Effector CD4-positive, alpha-beta T cell (primary cell): ENCODE data around the gene ONECUT2.
"Not testable (repeated sequence)": the region's sequence is repeated elsewhere in the genome, so short reads cannot be mapped to it uniquely, and the experiment has no call there.

Experiments used
- DNase-seq: peaks from one replicate; pipeline ENCODE4 v3.0.0-alpha.2; 2020

Gene ONECUT2

DNA sequence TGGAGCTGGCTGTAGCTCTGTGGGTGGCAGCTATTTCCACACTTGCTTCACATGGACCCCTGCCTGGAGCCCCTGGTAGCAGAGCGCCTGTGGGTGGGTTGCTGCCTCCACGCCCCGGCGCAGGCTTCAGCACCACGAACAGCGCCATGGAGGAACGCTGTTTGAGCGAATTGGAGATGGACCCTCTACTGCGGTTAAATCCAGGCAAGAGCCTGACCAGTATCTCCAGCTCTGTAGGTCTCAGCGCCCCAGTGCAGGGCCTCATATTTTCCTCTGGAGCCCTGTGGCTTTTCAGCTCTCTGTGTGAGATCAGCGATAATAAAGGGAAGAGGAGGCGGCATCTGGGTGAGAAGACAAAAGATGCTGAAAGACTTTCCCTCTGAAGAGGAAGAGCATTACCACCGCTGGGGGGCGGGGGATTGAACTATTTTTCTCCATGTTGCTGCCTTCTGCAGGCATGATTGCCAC, 12.0 kb downstream of the ONECUT2 start:
- no peak for DNase-seq

- no peak for DNase-seq
Measured at GRCh38 chr18:57455576-57456129, 20.5 kb downstream of the ONECUT2 start.

GRCh38 chr18:57461652-57462269, 26.6 kb downstream of the ONECUT2 start:
- no peak for DNase-seq

DNA sequence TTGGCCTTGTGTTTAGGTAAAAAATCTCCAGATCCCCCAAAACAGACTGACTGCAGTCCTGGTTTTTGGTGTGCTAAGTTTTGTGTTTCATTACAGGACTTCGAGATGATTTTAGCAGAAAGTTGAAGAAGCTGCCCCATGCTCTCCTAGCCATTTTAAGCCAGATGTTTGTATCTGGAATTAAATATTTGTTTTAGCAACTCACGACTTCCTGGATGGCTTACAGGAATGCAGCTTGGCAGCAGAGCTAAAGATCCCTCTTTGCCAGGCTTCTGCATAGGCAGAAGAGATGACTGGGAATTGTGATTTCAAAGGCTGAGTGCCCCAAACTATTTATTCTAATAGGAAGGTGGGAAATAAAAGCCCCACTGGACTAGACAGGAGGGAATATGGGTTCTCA, 31.1 kb downstream of the ONECUT2 start:
- DNase-seq = no peak

GRCh38 chr18:57466745-57467409, 31.7 kb downstream of the ONECUT2 start:
- no peak for DNase-seq

- DNase-seq = no peak
Measured at GRCh38 chr18:57469884-57470283, 34.7 kb downstream of the ONECUT2 start.

DNA sequence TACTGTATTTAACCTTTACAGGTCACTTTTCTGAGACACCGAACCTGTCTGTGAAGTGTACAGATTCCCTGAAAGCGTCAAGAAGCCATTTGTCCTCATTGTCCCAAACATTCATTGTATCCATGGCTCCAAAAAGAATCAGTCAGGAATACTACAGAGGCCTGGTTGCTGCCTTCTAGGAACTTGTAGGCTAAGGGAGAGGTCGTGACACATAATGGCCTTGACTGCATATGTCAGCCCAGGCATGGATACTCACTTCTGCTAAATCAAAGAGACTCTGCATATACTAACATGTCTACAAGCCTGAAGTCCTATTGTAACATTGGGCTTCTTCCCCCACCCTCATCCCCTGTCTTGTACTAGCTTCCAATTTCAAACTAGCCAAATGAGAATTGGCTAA, 40.2 kb downstream of the ONECUT2 start:
- no peak for DNase-seq

DNA sequence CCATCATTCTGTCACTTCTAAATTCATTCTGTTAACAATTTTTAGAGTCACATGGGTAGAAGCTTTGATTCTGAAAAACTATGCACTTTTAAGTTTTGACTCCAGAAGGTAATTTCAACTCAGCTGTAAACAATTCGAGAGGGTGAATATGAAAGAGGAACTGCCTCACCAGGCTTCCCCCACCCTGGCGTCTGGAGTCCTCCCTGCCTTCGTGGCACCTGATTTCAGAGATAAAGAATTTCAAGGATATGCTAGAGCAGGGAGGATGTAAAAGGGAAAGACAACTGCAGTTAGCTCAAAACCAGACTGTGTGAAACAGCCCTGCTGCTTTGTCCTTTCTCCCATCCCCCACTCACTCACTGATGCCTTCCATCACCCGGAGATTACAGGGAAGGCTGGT, 40.7 kb downstream of the ONECUT2 start:
- DNase-seq = no peak

- no peak for DNase-seq
Measured at GRCh38 chr18:57480733-57481132, 45.6 kb downstream of the ONECUT2 start.

- DNase-seq = no peak
Measured at GRCh38 chr18:57497372-57498294, 62.5 kb downstream of the ONECUT2 start.

GRCh38 chr18:57498682-57499256, 63.6 kb downstream of the ONECUT2 start:
- no peak for DNase-seq

DNA sequence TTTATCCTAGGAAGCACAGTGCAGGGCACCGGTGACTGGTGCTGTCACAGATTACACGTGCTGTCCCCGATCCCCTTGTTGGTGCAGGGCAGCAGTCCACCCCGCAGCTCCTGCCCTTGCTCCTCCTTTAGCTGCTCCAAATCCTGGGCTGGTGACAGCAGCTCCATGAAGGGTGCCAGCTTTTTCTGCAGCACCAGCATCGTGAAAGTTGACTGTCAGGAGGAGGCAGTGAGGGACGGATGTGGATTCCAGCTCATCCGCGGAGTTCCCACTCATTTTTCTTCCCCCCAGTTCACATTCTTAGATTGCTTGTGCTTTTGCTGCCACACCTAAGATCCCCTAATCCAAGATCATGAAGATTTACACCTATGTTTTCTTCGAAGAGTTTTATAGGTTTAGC, 67.5 kb downstream of the ONECUT2 start:
- DNase-seq = no peak

- no peak for DNase-seq
Measured at GRCh38 chr18:57505231-57505630, 70.1 kb downstream of the ONECUT2 start.

- no peak for DNase-seq
Measured at GRCh38 chr18:57516056-57516455, 80.9 kb downstream of the ONECUT2 start.

DNA sequence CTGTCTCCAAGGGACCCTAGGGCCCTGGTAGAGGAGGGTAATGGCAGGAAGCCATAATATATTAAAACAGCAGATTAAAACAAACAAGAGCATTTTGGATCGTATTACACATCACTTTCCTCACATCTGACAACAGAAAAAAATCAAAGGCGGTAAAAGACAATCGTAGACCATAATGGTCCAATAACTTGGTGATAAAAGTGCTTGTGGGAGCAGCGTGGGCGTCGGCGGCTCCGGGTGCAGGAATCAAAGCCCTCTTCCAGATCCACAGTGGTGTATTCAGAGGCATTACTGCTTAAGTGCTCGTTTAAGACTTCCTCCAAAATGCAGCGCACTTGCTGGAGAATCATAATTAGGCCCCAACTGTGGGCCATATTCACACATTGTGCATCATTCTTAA, 83.4 kb downstream of the ONECUT2 start:
- DNase-seq = no peak

DNA sequence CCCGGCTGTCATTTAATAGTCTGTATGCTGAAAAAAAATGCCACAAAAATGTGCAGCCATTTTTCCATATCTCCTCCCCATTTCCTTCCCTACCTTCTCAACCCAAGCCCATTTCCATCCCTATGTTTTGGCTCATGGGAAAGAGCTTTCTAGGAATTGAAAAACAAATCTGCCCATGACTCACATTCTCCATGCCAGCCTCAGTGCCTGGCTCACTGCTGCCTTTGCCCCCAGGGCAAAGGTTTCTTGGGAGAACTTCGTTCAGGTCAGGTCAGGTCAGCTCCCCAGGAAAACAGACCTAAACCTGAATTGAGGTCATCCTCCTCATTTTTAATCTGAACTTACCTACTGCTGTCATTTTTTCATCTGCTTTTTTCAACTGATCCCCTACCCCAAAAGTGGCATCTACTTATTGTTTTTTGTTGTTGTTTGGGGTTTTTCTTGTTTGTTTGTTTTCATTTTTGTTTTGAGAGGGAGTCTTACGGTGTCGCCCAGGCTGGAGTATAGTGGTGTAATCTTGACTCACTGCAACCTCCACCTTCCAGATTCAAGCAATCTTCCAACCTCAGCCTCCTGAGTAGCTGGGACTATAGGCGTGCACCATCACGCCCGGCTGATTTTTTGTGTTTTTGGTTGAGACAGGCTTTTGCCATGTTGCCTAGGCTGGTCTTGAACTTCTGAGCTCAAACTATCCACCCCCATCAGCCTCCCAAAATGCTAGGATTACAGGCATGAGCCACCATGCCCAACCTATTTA, 84.7 kb downstream of the ONECUT2 start:
- DNase-seq = no peak

- DNase-seq = not testable (repeated sequence)
Measured at GRCh38 chr18:57522348-57522747, 87.2 kb downstream of the ONECUT2 start.

GRCh38 chr18:57523171-57523956, 88.2 kb downstream of the ONECUT2 start:
- no peak for DNase-seq

- DNase-seq = no peak
Measured at GRCh38 chr18:57527556-57528229, 92.5 kb downstream of the ONECUT2 start.

DNA sequence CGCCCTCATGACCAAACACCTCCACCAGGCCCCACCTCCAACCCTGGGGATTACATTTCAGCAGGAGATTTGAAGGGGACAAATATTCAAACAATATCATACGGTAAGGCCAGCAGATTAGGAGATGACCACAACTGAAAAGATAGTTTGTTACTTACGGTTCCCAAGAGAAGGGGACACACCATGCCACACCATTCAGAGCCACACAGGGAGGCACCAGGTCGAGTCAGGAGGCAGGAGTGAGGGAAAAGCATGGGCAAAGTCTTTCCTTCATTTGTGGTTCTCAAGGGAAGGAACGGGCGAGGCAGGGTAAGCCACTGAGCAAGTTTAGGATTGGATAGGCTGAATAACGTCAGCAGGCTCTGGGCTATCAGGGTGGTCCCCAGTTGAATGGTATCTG, 94.0 kb downstream of the ONECUT2 start:
- DNase-seq = no peak
